ENCODE measurements around the gene SMPD2.
"Not testable (repeated sequence)": the region's sequence is repeated elsewhere in the genome, so short reads cannot be mapped to it uniquely, and the experiment has no call there.

SMPD2 gene

DNA sequence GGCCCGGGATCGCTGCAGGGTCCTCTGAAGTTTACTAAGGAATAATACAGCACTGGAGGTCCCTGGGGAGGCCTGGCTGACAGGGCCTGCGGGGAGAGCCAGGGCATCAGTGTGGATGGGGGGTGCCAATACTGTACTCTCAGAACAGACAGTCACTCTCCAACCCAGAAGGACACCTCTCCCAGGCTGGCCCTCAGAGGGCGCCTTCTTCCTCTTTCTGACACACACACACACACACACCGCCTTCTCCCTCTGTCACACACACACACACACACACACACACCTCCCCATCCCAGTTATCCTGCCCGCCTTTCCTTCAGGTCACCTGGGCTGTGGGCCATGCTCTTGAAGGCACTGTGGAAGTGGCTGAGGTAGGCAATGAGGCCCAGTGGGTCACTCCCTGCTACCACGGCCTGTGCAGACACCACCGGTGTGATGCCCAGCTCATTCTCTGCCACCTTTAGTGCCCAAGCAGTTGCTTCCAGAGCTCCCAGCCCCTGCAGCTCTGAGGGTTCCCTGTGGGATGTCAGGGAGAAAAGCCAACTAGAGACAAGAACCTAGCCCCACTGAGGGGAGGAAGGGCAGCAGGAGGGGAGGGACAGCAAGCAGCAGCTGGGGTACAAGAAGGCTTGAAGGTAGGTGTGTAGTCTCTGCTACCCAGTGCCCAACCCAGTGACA lies 7.5 kb downstream of the SMPD2 start:
- no peak for DNase-seq

DNA sequence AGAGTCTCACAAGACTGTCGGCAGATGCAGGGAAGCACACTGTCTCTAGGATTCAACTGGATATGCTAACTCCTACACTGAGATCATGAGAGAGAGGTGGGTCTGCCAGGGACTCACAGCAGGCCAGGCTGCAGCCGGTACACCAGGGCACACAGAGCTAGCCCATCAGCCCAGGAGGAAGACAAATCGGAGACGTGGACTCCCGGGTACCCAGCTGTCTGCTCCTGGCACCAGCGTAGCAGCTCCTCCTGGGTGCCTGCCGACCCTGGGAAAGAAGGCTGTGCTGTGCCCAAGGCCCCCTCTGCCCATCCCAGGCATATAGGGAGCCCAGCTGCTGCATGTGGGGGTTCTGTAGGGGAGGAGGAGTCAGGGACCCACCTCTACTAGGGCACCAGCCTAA lies 8.1 kb downstream of the SMPD2 start:
- no peak for DNase-seq

DNA sequence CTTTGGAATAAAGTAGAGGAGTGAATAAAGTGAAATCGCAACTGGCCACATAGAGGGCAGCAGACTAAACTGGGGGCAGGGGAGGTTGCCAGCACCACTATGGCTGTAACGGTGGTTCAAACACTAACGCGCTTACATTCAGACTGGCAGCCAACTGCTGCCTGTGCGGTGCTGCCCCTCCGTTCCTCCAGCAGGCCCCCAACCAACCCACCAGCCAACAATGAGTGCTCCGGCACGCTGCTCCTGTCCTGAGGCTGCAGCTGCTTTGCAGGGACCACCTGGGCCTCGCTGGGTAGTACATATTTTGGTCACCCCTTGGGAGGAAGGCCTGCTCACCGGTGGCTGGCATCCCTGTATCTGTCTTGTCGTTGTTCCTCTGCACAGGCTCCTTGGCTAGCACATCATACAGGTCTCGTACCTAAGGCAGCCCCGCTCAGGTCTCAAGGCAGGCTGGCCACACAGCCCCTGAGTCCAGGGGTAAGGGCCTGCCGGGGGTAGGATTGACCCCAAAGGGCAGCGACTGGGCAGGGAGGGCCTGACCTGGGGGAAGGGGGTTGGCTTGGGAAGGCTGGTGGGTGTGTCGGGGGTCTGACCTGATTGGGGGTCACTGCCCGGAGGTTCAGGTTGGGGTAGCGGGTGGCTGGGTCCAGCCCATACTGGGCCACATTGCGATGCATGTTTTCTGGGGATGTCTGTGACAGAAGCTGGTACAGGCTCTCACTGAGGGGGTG lies 8.7 kb downstream of the SMPD2 start:
- no peak for DNase-seq

DNA sequence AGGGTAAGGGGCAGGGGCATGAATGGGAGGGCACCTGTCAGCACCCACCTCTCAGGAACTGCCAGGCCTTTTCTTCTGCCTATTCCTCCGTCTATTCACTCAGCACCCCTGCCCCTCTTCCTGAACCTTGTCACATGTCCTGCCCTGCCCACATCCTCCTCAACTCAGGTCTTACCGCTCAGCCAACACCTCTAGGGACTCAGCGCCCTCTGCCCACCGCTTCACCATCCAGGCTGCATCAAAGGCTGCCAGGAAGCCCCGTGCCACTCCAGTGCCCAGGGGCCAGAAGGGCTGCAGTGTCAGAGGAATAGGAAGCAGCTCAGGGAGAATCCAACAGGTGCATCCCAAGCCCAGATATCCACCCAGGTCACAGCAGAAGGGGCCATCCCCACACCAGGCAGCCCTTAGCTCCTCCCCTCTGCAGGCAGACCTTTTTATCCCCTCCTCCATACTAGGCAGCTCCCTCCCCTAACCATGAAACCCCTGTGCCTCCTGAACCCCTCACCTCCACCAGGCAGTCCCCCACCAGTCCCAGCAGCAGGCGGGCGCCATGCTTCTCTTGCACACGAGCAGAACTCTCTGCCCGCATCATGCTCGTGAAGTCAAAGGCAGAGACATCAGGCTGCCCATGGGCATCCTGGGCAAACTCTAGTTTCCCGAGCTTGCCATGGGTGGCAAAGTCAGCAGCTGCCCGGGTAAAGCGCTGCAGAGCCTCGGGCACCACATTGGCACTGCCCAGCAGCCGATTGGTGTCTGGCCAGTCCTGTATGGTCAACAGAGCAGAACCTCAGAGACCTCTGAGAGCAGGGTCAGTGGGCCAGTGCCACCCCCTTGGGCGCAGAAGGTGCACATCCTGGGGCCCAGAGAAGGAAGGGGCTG lies 9.5 kb downstream of the SMPD2 start:
- DNase-seq: no peak

DNA sequence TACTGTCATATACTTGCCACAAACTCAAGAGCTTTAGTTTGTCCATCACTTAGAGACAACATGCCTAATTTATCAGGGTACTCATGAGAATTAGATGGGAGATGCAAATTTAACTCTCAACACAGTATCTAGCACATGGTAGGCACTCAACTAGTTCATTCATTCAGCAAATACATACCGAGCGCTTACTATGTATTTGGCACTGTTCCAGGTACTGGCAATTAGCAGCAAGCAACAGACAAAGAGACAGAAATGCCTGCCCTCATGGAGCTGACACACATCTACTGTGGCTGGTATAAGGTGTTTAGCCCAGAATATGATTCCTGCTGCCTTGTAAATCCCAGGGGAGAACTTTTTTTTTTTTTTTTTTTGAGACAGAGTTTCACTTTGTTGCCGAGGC lies 10.3 kb downstream of the SMPD2 start:
- no peak for DNase-seq

DNA sequence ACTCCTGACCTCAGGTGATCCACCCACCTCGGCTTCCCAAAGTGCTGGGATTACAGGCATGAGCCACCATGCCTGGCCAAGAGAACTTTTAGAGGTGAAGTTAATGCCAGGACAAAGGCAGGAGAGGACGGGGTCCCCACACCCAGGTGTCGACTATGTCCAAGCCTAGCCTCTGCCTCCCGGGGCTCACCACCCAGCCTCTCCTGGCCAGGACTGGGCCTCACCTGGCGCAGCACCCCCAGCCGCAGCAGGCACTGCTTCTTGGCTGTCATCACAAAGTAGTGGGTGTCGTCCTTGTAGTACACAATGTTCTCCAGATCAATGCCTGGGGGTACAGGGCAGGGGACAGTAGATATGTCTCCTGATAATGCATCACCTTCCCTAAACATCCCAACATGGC lies 10.9 kb downstream of the SMPD2 start:
- no peak for DNase-seq

DNA sequence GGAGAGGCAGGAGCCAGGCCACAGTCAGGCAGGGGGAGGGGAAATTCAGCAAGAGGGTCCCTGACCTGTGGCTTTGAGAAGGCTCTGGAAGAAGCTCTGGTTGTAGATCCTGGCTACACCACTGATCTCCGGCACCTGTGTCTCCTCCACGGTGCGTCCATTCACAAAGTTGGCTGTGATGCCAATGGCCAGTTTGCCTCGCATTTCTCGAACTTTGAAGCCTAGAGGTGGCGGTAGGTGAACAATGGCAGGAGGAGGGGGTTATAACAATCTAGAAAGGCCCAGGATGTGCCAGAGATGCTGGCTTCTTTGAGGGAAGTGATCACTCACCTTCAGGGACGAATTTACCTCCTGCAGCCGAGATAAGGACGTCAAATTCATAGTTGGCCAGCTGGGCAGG lies 11.7 kb downstream of the SMPD2 start:
- no peak for DNase-seq

DNA sequence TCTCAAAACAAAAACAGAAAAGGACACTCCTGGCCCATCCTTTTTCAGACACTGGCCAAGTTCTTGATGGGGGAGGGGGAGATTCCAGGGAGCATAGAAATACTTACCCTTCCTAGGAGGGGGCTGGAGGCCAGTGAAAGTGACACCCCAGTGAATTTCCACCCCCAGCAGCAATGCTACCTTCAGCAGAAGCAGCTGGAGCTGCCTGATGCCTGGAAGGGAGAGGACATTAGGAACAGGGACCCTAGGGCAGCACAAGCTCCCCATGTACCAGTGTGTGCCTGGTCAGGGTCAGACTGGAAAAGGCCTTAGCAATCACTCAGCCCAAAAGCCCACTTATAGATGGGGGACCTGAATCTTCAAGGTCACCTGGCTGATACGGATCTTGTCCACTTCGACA lies 12.6 kb downstream of the SMPD2 start:
- DNase-seq: no peak

DNA sequence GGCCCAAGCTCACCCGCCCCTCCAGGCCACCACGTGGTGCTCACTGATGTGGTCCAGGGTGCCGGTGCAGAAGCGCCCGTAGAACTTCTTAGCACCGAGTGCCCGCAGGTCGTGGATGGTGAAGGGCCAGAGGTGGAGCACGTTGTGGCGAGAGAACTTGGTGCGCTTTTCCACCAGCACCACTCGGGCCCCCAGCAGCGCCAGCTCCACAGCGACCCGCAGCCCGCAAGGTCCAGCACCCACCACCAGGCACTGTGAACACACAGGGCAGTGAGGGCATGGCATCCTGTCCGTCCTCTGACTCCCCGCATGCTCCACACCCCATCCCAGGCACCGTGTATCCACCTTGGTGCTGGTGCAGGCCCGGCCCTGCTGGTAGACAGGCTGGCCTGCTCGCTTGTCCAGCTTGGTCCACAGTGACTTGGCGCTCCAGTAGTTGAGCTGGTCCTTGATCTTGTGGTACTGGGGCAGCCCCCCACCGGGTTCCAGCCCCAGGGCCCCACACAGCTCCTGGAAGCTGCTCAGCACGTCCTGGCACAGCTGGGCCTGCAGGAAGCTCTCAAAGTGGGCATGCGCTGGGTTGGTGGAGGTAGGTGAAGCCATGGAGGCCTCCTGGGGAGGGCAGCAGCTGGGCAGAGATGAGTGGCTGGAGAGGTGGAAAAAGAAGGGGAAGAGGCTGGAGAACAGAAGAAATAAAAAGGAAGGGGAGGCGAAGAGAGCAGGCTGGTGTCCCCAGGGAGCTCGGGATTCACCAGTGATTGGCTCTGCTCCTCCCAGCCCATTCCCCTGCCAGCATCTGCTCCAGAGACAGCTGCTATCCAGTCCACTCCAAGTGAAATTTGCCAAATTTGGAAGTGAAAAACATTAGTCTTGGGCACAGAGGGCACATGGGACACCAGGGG lies 13.3 kb downstream of the SMPD2 start:
- no peak for DNase-seq

DNA sequence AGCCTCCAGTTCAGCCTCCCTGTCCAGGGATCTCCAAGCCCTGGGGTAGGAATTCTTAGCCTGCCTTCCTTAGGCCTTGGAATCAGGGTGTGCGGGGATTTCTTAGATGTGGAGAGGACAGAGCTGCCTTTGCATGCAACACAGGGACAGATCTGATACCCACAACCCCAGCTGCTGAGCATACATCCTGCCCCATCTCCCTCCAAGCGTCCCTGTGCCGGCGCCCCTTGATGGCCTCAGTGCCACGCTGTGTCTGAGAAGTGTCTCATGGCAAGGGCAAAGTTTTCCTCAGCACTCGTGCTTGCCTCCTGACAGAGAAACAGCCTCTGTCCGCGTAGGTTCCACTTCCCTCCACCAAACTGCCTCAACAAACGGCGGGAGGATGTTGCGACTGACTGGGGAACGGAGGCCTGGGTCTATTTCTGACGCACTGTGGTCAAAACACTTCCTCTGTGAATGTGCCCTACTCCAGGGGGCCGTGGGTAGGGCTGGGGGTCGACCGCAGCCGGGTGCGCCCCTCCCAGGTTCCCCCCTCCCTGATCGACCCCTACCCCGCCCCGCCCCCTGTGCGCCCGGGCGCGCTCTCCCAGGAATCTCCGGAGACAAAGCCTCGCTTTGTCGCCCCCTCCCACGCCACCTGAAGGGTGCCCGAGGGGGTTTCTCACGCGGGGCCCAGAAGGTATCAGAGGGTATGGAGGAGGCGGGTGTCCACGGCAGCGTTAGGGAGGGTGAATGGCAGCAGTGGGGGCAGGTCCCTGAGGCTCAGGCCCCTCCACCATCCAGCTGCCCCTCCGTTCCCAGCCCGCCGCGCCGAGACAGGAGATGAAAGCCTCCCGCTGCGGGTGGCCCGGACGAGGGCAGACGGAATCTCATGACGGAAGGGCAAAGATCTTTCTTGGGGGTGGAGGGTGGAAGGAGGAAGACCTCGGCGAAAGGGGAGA lies 14.2 kb downstream of the SMPD2 start:
- no peak for DNase-seq

DNA sequence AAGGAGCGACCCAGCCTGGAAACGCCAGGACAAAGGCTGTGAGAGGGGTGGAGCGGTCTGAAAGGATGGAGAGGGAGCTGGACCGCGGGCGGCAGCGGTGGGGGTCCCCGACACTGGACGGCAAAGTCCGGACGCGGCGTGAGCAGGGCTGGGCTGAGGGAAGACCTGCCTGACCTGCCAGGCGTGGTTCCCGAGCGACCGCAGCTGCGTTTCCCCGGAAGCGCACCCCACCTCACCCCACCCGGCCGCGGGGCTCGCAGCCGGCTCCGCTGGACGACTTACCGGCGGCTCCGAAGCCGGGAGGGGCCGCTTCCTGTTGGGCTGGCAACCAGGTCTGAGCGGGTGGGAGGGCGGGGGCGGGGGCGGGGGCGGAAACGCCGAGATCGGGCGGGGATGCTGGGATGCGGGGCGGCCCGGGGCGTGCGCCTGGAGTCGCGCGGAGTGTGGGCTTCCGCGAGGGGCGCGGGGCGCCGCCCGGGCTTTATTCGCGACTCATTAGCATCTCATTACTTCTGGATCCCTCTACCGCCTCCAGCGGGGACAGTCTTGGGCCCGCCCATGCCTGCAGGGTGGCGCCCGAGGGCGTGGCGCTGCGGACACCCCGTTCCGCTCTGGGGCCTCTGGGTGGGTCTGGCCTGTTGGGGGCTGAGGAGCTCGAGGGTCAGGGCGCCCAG lies 15.1 kb downstream of the SMPD2 start, which contains the start of gene MICAL1:
MICAL1 (minus strand) TSS at position 336 of the 674 bp plus-strand sequence. CDS start 1,576 bp downstream, outside the sequence.
- DNase-seq: no peak

DNA sequence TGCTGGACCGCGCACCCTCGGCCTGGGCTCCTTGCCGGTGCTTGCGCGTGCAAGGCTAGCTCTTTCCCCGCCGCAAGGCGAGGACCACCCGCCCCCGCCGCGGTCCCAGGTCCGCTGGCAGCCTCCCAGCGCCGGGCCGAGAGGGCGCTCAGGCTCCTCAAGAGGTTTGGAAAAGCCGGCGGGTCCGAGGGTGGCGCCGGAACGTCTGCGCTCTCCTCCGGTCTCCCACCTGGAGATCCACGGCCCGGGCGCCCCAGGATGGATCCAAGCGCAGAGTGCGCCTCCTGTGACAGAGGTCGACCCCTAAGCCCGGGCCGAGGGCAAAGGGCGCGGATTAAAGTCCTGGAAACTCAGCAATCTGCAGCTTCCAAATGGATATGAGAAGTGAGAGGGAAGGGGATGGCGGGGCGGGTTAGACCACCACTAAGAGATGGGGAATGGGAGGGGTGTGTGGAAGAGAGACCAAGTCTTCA lies 15.6 kb downstream of the SMPD2 start:
- no peak for DNase-seq

DNA sequence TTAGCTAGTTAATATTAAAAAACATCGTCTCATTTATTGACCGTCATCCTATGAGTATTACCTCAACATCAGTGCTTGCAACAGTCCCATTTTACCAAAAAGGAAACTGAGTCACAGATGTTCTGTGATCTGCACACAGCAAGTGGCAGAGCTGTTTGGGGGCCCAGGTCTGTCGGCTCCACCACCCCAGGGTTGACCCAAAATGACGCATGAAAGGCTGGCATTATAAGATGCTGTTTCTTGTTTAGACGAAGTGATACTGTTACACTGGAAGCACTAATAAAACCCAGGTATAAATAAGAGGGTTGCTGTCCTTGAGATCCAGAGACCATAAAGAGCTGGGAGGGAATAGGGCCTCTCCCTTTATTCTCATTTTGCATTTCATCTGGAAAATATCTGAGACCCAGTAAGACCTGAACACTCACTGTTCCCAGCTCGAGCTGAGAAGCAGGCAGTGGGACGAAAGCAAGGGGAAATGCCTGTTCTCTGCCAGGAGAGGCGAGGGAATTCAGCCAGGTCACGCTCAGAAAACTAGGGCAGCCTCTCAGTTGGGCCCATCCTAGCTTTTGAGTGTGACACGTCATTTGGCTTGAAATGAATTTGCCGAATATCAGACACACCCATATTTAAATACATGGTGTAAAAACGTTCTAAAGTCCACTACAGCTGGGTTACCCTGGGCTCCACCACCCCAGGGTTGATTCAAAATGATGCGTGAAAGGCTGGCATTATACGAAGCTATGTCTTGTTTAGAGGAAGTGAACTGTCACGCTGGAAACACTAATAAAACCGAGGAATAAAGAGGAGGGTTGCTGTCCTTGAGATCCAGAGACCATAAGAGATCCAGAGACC lies 16.4 kb downstream of the SMPD2 start:
- no peak for DNase-seq

DNA sequence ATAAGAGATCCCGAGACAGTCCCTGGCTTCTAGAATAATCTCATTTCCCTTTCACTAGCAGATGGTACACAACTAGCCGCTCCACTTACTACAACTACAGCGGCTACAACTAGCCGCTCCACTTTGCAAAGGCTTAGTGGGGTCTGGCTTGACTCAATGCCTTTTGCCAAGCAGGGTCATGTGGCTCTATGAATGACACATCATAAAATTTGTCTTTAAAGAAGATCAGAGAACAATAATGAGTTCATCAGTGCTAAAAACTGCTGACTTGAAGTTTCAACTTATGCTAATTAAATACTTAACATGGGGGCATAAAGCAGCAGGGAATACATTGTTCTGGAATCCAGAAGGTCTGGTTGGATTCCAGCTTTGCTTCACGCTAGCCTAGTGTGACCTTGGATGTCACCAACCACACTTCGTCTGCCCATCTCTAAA lies 17.1 kb downstream of the SMPD2 start:
- DNase-seq: no peak

DNA sequence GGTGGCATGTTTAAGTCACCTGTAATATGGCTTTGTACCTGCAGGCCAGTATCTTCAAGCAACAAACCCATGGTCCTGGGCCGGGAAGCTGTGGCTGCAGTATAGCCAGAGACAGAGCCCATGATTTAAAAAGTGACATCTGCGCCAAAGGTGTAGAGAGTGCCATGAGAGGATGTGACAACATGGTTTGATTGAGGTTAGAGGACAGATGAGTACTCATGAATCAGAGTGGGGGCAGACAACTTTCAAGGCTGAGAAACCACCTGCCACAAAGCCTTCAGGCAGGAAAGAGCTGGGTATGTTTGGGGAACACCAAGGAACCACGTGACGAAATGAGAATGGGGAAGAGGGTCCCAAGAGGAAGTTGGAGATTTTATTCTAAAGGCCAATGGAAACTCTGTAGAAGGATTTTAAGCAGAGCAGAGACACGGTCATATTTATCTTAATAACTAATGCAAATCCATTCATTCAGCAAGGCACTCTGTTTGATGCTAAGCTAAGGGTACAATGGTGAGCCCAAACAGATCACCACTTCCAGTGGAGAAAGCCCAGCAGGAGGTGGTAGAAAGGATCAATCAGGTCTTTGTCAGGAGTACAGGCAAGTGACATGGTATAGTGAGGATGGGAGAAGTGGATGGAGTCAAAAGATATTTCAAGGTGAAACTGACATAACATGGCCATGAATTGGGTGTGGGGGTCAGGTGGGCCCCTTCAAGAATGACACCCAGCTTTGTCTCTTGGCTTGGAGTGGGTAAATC lies 18.4 kb downstream of the SMPD2 start:
- no peak for DNase-seq

DNA sequence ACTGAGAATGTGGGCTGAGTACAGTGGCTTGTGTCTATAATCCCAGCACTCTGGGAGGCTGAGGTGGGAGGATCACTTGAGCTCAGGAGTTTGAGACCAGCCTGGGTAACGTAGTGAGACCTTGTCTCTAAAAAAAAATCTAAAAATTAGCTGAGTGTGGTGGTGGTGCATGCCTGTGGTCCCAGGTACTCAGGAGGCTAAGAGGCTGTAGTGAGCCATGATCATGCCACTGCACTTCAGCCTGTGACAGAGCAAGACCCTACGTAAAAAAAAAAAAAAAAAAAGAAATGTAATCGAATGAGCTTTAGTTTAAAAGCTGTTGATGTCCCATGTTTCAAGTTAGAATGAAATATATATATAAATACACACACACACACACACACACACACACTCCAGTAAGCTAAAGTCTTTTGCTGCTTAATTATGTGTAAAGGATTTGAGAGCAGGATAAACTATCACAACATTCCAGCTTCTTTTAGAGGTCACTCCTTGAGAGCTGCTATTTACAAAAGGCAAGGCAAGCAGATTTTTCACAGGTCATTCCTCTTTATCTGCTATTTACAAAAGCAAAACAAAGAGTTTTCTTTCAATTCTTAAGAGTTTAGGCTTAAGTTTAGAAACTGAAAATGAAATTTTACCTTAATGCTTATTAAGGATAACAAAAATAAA lies 19.8 kb downstream of the SMPD2 start:
- DNase-seq: no peak

DNA sequence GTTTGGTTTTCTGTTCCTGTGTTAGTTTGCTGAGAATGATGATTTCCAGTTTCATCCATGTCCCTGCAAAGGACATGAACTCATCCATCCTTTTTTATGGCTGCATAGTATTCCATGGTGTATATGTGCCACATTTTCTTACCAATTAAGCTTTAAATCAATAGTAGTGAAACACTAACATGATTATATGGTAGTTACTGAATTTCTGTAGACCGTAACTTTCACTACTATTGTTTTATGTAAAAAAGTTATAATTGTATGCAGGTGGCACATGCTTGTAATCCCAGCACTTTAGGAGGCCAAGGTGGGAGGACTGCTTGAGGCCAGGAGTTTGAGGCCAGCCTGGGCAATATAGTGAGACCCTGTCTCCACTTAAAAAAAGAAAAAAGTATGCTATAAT lies 20.7 kb downstream of the SMPD2 start:
- DNase-seq: not testable (repeated sequence)

Measured in NCI-H1417 treated with DMSO at 0.1 percent for 48 hours (cell line).